ENCODE measurements around the gene GCC2. TPM values are rescaled to one million over a fixed set of nuclear protein-coding genes. Genes with fewer than 3 reads are reported as not detected.
A peak's percentile ranks its signal among the peaks of the same experiment; 100 is the strongest.

GCC2 gene
- total RNA-seq, 1 donor from 2014 or later: 48.1 TPM

- no peak for DNase-seq (ENCODE audit: extremely low spot score, unreplicated experiment)
- TF ChIP-seq, protein P1, sequence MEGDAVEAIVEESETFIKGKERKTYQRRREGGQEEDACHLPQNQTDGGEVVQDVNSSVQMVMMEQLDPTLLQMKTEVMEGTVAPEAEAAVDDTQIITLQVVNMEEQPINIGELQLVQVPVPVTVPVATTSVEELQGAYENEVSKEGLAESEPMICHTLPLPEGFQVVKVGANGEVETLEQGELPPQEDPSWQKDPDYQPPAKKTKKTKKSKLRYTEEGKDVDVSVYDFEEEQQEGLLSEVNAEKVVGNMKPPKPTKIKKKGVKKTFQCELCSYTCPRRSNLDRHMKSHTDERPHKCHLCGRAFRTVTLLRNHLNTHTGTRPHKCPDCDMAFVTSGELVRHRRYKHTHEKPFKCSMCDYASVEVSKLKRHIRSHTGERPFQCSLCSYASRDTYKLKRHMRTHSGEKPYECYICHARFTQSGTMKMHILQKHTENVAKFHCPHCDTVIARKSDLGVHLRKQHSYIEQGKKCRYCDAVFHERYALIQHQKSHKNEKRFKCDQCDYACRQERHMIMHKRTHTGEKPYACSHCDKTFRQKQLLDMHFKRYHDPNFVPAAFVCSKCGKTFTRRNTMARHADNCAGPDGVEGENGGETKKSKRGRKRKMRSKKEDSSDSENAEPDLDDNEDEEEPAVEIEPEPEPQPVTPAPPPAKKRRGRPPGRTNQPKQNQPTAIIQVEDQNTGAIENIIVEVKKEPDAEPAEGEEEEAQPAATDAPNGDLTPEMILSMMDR (conservative IDR thresholded peaks at IDR 0.05): no peak
- H3K4me1 Mint-ChIP-seq (ENCODE audit: unreplicated experiment): peaks cover 4% of the 10 kb centered on the region
- H3K4me3 Mint-ChIP-seq: no peak overlapping the region
- peaks cover 4% of the 10 kb centered on the region for H3K9me3 Mint-ChIP-seq
- H3K36me3 Mint-ChIP-seq: no peaks in the 10 kb centered on the region
- H3K27me3 Mint-ChIP-seq: no peaks in the 10 kb centered on the region
- H3K27ac Mint-ChIP-seq: peak overlapping the region; percentile 11
Measured at GRCh38 chr2:108444941-108445840, 3.8 kb upstream of the GCC2 start.

DNA sequence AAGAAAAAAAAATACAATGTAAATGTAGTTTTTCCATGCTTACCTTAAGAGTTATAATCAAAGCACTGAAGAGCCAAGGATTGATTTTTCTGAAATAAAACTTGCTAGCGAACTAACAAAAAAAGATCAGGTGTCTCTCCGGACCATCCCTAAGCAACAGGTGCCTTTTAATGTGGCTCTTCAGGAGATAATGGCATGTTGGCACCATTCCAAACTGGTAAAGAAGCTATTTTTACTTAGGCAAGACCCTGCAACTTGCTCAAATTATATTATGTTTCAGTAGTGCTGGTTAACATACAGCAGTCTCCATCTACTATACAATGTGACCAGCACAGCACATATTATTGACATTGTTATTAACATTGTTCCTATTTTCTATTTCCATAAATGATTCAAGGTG, 2.3 kb upstream of the GCC2 start:
- peaks cover 4% of the 10 kb centered on the region for H3K9me3 Mint-ChIP-seq

GRCh38 chr2:108447947-108448677, 894 bp upstream of the GCC2 start:
- Mint-ChIP-seq H3K27ac (peak overlapping the region; percentile 95), H3K27me3 (no peaks in the 10 kb centered on the region), H3K9me3 (peaks cover 4% of the 10 kb centered on the region), H3K36me3 (peaks cover 15% of the 10 kb centered on the region), H3K4me1 (ENCODE audit: unreplicated experiment) (peaks cover 4% of the 10 kb centered on the region), H3K4me3 (peak overlapping the region; percentile 98)
- TF ChIP-seq, protein P1 (conservative IDR thresholded peaks at IDR 0.05): no peak
- DNase-seq (ENCODE audit: extremely low spot score, unreplicated experiment): no peak

More for the DNA sequence above, 2.3 kb upstream of the GCC2 start:
- Mint-ChIP-seq H3K27me3 (no peaks in the 10 kb centered on the region), H3K4me3 (peak overlapping the region; percentile 51), H3K27ac (no peak overlapping the region), H3K36me3 (peaks cover 6% of the 10 kb centered on the region), H3K4me1 (ENCODE audit: unreplicated experiment) (peaks cover 4% of the 10 kb centered on the region)
- TF ChIP-seq, protein P1 (conservative IDR thresholded peaks at IDR 0.05): no peak
- no peak for DNase-seq (ENCODE audit: extremely low spot score, unreplicated experiment)

DNA sequence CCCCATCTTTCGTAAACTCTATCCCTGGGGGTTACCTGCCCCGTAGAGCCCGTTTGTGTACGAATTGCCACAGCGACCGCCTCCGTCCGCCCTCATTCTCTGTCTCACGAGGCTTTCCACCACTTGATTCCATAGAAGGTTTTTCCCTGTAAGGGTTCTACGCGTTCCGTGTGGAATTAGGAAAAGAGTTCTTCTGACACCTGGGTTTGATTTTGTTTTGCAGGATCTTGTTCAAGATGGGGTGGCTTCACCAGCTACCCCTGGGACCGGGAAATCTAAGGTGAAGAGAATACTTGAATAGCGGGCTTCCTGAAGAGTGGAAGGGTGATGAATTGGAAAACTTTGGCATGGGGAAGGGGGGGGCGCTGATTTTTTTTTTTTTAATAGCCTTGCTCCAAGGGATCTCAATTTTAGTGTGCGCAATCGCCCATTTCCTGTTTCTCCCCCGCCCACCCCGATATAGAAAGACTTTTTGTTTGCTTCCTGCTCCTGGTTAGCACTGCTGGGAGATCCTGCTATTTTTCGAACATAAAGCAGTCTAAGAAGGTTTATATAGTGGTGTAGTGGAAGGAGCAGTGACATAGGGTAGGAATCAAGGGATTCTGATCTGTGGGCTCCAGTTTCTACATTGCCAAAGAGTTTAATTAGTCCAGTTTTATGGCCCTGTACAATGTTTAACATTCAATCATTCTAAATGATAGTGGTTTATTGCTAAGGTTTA, 564 bp downstream of the GCC2 start:
- peaks cover 4% of the 10 kb centered on the region for H3K4me1 Mint-ChIP-seq (ENCODE audit: unreplicated experiment)

DNA sequence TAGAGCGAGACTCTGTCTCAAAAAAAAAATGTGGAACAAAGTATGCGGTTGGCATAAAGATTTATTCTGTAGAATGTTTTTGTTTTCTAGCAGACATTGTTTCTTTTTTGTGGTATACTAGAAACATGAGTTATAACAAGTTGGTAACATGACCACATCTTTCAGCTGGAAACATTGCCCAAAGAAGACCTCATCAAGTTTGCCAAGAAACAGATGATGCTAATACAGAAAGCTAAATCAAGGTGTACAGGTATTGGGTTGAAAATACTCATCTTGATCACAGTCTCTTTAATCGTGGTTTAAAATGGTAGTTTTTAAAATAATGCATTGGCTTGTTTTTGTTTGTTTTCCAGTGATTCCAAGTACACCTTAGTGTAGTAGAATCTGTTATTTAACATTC, 1.9 kb downstream of the GCC2 start:
- H3K36me3 Mint-ChIP-seq: peaks cover 39% of the 10 kb centered on the region
- TF ChIP-seq, protein P1 (conservative IDR thresholded peaks at IDR 0.05): no peak
- H3K27me3 Mint-ChIP-seq: no peaks in the 10 kb centered on the region
- no peak for DNase-seq (ENCODE audit: extremely low spot score, unreplicated experiment)
- no peak overlapping the region for H3K4me3 Mint-ChIP-seq
- H3K4me1 Mint-ChIP-seq (ENCODE audit: unreplicated experiment): peaks cover 4% of the 10 kb centered on the region
- peak overlapping the region; percentile 95 for H3K27ac Mint-ChIP-seq
- peaks cover 4% of the 10 kb centered on the region for H3K9me3 Mint-ChIP-seq

More for the DNA sequence above, 564 bp downstream of the GCC2 start:
- Mint-ChIP-seq H3K36me3 (peaks cover 28% of the 10 kb centered on the region), H3K4me3 (peak overlapping the region; percentile 98), H3K27me3 (no peaks in the 10 kb centered on the region), H3K27ac (peak overlapping the region; percentile 95), H3K9me3 (no peaks in the 10 kb centered on the region)
- no peak for DNase-seq (ENCODE audit: extremely low spot score, unreplicated experiment)
- TF ChIP-seq, protein P1 (conservative IDR thresholded peaks at IDR 0.05): no peak
